DOHH2 (cell line): ENCODE results near the gene FKBP5.

Source experiments
- EZH2phosphoT487 ChIP-seq: fragments of 200-600 bp; sonication (generic); IDR thresholded peaks from 2 replicates; pipeline ENCODE4 v1.6.1; 2017; ENCODE audit warnings: borderline replicate concordance, mild to moderate bottlenecking, antibody characterized with exemption, low read length, moderate library complexity, mixed read lengths
- TF ChIP-seq, protein P1 (sequence below): fragments of 200-600 bp; sonication (generic); IDR thresholded peaks from one replicate; pipeline ENCODE4 v1.5.1; 2014; ENCODE audit warnings: antibody characterized with exemption, mild to moderate bottlenecking, low read depth, low read length; ENCODE audit not compliant: poor library complexity, severe bottlenecking

DNA sequence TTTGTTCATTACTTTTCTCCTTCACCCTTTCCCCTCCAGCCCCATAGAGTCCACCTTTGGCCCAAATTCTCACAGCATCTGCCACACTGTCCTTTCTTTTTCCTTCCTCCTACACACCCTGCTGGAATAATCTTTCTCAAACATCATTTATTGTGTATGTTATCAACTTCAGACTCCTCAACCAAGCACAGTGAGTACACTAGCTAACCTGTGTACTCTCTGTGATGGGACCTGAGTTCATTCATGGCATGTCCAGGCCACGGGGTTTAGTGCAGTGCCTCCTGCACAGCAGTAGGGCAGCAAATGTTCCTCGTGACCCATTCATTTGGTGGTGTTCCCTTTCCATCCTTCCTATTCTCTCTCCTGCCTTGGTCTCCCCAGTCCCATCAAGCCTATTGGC is 41.0 kb upstream of the FKBP5 start:
- TF ChIP-seq, protein P1, sequence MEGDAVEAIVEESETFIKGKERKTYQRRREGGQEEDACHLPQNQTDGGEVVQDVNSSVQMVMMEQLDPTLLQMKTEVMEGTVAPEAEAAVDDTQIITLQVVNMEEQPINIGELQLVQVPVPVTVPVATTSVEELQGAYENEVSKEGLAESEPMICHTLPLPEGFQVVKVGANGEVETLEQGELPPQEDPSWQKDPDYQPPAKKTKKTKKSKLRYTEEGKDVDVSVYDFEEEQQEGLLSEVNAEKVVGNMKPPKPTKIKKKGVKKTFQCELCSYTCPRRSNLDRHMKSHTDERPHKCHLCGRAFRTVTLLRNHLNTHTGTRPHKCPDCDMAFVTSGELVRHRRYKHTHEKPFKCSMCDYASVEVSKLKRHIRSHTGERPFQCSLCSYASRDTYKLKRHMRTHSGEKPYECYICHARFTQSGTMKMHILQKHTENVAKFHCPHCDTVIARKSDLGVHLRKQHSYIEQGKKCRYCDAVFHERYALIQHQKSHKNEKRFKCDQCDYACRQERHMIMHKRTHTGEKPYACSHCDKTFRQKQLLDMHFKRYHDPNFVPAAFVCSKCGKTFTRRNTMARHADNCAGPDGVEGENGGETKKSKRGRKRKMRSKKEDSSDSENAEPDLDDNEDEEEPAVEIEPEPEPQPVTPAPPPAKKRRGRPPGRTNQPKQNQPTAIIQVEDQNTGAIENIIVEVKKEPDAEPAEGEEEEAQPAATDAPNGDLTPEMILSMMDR = no peak
- TF ChIP-seq EZH2phosphoT487 = no peak
